Right ventricle myocardium superior (tissue), 1 donor: ENCODE measurements around the gene KLF16. TPM values are rescaled to one million over a fixed set of nuclear protein-coding genes. Genes with fewer than 3 reads are reported as not detected.
"Not testable (repeated sequence)": the region's sequence is repeated elsewhere in the genome, so short reads cannot be mapped to it uniquely, and the experiment has no call there.

Experiments used
- ATAC-seq: fragments of 200-7000 bp; cut with Tn5 transposase; one replicate; pipeline ENCODE4 v1.9.1; 2020; ENCODE audit warnings: mild to moderate bottlenecking; ENCODE audit not compliant: poor library complexity
- DNase-seq: peaks from one replicate; pipeline ENCODE4 v3.0.0-alpha.2; 2020
- intact Hi-C: fragments of 100-400 bp; cut with DNase I; formaldehyde crosslinking; loops from one replicate; pipeline ENCODE4 v1.11.2; 2022
- total RNA-seq: library from RNA; stranded (reverse); fragmentation: NEBNext Ultra II Directional; extraction: Animal tissue kit (Norgen Biotek cat#: 25700); gene quantifications from one replicate; pipeline ENCODE4 v1.2.1, GENCODE V29; 2021
- donor health status: DM: no; HTN: yes; CAD: no; lungs with severe emphysema.

Gene KLF16
- total RNA-seq, 1 donor from 2014 or later, result 6.2 TPM

DNA sequence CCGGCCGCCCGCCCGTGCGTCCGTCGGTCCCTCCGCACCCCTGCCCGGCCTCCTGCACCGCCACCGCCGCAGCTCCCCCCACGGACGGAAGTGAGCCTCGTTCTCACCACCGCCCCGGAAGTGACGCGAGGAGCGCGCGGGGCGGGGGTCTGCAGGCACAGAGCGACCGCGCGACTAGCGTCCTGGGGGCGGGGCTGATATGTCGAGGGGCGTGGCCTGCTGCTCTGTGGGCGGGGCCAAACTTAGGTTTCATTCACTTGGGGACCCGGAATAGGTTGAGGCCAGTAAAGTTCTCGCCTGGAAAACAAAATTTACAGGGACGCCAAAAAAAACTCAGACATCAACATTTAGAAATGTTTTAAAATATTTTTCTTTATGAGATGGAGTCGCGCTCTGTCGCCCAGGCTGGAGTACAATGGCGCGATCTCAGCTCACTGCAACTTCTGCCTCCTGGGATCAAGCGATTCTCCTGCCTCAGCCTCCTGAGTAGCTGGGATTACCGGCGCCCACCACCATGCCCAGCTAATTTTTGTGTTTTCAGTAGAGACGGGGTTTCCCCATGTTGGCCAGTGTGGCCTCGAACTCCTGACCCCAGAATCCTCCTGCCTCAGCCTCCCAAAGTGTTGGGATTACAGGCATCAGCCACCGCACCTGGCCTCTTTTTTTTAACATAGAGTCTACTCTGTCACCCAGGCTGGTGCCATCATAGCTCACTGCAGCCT, 22.2 kb upstream of the KLF16 start, which contains the start of gene ABHD17A:
Gene ABHD17A (minus strand): TSS at position 99 of the 722 bp plus-strand sequence. CDS start 3,930 bp downstream, outside the sequence.
- DNase-seq (peak; percentile 97), ATAC-seq (peak; percentile 97)
- intact Hi-C loops, result not testable (repeated sequence)

DNA sequence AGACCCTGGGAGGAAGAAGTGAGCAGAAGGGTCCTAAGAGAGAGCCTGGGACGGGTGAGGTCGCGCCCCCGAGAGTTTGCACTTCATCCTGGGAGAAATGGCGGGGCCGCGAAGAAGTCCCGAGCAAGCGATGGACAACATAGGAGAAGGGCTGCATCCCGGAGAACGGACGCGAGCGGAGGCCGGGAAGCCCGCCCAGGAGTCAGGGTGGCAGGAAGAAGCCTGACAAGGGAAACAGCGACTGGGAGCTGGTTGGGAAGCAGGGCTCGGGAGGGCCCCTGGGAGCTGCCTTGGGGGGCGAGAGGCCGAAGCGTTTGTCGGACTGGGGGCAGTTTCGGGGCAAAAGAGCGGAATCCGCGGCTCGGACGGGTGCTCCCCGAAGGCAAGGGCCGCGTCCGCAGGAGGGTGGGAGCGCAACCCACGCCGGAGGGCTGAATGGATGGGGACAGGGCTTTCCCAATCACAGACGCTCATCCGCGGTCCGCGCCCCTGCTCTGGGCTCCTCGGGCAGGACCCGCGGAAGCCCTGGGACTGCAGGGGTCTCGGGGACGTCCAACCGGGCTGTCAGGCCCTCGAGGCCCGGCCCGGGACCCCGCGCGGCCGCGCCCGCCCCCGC, 21.4 kb upstream of the KLF16 start:
- ATAC-seq, result no peak

DNA sequence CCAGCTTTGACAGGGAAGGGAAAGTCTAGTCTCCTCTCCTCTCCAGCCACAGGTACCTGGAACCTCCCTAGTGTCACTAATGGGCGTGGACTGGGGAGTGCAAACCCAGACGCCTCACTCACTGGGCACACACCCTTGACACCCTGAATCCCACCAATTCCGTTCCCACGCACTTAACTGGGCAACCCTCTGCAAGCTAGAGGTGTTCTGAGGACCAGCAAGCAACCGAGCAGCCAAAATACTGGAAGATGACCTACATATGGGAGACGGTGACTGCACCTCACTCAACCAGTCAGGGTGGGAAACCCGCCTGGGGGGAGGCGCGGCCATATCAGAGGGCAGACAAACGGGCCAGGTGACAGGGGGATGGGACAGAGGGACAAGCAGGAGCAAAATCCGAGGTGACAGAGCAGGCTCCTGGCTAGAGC, 20.9 kb upstream of the KLF16 start:
- intact Hi-C loops, result no loop called here
- DNase-seq, result no peak
- no peak for ATAC-seq

More for the DNA sequence above, 21.4 kb upstream of the KLF16 start:
- DNase-seq, result peak; percentile 59
- intact Hi-C loops, result no loop called here

DNA sequence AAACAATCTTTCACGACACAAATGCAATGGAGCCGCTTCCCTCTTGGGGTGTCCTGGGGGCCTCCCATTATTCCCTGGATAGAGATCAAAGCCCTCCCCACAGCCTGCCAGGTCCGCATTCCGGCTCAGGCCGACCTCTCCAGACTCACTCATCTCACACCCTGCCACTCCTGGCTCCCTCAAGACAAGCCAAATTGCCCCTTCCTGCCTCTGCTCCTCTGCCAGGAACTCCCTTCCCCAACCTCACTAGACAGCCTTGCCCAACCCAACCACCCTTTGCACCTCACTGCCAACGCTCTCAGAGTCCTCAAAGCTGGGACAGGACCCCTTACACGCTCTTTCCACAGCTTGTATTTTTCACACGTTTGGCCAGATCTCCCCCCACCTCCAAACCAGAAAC, 20.4 kb upstream of the KLF16 start:
- intact Hi-C loops, result no loop called here
- ATAC-seq, result no peak
- no peak for DNase-seq

DNA sequence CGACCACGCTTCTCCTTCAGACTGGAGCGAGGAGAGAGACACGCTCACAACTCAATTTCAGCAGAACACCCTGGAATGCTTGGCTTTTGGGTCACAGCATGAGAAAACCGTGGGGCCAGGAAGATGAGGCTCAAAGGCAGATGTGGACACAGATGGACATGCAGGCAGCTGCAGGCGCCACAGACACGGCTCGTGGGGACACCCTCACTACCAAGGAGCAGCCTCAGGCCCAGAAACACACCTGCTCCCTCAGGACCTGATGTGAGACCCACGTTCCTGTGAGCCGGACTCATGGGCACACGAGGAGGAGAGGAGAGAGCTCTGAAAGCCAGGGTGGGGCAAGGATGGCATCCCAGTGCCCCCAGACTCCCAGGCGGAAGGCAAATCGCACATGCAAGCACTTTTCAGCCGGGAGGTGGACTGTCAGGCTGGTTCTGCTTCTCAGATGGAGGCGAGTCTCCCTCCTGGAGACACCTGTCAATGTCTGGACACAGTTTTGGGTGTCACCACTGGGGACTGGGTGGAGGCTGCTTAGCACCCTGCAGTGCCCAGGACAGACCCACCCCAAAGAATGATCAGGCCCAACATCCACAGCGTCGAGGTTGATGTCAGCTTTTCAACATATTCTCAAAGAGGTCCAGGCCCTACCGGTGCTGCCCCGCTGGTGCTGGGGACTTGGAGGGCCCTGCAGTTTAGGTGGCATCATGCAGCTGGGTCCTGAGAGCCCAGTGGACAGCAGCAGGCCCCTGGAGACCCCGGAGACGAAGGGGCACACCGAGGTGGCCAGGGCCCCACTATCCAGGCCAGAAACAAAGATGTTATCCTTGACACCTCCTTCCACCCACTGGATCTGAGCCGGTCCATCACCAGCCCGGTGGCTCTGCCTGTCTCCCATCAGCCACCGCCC, 19.7 kb upstream of the KLF16 start:
- ATAC-seq (no peak), DNase-seq (no peak)
- intact Hi-C loops, result no loop called here

DNA sequence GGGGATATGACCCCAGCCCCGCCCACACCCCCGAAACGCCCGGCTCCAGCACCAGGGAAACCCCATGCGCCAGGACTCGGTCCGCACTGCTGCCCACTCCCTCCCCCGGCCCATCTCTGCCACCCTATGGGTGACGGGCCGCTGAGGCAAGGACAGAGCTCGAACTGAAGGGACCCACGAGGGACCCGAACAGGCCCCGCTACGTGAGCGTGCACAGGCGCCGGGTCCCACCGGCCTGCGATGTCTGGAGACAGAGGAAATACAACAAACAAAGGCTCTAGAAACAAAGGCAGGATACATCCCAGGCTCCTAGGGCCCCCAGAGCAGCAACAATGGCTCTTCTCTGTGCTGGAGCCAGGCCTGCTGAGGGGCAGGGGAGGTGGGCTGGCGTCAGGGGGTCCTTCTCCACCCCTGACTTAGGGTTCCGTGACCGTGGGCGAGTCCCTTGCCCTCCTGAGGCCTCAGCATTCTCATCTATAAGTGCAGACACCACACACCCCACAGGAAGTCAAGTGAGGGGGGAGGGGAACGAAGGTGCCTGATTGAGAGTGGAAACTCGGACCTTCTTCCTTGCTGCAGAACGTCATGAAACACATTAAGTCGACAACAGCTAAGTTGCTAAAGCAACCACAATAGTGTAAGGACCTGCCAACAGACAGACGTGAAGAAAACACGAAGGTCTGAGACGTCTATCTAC, 18.9 kb upstream of the KLF16 start:
- intact Hi-C loops, result no loop called here
- DNase-seq, result no peak
- ATAC-seq, result no peak

DNA sequence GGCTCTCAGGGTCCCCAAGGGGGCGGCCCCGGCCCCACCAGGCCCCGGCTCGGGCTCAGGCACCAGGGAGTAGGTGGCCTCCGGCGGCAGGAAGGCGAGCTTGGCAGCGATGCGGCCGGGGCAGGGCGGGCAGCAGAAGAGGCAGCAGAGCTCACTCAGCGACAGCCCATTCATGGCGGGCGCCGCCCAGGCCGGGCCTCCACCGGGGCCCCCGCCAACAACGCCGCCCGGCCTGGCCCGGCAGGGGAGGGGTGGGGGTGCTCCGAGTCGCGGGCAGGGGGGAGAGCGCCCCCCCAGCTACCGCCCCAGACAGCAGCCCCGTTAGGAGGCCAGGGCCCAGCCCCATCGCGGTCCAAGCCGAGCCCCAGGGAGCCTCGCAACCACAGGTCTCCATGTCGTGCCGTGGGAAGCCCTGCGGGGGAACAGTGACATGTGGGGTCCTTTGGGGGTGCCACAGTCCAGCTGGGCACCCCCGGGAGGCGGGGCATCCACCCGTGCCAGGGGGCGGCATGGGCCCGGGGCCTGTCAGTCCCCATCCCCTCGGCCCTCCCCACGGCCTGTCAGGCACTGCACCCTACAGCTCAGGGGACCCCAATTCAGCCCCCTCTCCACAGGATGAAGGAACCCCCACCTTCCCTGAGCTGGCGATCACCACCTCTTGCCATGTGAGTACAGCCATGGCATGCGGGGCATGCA, 18.2 kb upstream of the KLF16 start:
- DNase-seq, ATAC-seq: not testable (repeated sequence)

DNA sequence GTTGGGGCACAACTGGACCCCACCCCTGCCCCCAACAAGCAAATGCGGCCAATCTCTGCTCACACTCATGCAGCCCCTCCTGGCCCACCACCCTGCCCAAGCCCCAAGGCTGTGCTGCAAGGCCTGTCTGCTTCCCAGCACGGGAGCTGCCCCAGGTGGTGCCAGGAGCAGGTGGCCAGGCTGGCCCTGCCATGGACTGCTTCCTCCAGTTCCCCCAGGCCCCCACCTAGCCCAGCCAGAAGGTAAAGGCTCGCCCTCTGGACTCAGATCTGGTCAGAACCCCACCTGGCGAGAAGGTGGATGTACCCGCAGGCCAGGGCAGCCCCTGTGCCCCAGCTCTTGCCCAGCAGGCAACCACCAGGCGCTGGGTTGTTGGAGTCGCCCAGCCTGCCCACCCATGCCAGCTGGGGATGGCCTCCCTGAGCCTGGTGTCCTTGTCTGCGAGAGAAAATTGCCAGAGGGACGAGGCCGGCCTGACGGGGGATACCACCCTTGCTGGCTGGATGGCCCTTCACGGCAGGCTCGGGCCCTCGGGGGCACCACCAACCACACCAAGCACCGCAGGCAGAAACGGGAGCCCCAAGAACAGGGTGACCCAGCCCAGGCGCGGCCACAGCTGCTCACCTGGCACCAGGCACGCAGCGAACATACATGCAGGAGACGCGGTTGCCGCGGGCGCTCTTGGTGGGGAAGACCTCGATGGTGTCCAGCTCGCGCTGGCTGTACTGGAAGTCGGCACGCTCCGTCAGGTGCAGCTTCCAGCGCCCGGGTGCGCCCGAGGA, 17.4 kb upstream of the KLF16 start:
- ATAC-seq (no peak), DNase-seq (no peak)
- intact Hi-C loops, result no loop called here

More for the DNA sequence above, 18.2 kb upstream of the KLF16 start:
- intact Hi-C loops, result not testable (repeated sequence)

DNA sequence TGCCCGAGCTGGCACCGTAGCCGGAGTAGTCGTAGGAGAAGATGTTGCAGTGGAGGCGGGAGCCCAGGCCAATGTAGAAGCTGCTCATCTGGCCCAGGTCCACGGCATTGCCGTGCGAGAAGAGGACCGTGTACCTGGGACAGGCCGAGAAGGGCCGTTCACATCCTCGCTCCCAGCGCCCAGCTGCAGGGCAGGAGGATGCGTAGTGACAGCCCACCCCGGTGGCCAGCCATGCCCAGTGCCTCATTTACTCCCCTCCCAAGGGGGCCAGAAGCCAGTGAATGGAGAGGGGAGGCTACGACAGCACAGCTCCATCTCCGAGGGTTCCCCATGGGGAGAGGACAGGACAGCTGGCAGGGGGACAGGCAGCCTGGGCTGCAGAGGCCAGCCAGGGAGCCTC, 16.6 kb upstream of the KLF16 start:
- intact Hi-C loops, DNase-seq, ATAC-seq: not testable (repeated sequence)

DNA sequence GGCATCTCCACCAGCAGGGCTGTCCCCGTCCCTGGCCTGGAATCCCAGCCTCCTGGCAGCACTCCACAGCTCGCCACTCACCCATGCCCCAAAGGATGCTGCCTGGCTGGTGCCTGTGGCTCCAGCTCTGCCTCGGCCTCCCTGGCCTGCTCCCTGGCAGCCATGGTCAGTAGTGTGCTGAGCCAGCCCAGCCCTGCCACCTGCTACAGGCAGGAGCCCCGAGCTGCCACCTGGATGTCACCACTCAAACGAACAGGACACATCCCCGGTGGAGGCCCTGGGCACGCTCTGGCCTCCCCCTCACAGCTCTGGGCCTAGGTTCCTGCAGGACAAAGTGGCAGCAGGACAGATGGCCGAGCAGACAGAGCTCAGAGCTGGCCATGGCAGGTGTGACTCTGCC, 15.2 kb upstream of the KLF16 start:
- intact Hi-C loops, DNase-seq, ATAC-seq: not testable (repeated sequence)

DNA sequence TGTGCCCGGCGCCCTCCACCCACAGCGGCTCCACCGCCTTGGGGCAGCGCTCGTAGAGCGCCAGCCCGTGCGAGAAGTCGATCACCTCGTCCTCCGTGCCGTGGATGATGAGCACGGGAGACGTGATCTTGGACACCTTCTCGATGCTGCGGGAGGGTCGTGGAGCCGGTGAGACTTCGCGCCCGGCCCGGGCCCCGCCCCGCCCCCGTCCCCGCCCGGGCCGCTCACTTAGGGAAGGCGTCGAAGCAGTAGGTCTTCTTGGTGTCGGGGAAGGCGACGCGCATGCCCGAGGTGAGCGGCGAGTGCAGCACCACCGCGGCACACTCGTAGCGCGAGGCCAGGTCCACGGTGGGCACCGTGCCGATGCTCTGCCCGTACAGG, 13.9 kb upstream of the KLF16 start:
- ATAC-seq, intact Hi-C loops, DNase-seq: not testable (repeated sequence)

DNA sequence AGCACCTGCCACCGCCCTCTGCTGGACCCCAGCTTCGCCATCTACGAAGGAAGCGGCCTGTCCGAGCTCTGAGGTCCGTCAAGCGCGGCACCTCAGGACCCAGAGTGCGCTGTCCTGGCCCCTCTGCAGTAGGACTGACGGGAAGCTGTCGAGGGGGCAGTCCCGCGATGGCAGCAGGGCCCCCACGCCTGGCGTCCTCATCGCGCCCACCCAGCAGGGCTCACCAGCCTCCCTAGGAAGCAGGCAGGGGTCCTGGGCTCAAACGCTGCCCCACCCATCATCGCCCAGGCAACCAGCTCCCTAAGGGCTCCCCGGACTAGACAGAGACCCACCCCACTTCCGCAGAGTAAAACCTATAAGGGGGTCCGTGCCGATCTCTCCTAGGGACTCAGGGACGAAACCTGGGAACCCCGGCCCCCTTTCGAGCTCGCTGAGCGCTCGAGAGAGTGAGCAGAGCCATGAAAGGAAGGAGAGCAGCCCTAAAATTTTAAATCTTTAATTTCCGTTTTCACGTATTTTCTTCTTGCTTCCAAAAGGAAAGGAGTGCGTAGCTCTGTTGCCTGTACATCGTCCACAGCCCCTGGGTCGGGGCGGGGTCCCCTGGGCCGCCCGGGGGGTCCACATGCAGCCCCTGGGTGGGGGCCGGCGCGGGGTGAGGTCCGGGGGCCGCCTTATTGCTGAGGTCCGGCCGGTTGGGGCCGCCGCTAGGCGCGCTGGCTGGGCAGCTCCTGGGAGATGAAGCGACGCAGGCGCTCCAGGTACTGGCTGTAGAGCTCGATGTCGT, 13.3 kb upstream of the KLF16 start:
- intact Hi-C loops, DNase-seq: not testable (repeated sequence)
- ATAC-seq, result peak; percentile 0

DNA sequence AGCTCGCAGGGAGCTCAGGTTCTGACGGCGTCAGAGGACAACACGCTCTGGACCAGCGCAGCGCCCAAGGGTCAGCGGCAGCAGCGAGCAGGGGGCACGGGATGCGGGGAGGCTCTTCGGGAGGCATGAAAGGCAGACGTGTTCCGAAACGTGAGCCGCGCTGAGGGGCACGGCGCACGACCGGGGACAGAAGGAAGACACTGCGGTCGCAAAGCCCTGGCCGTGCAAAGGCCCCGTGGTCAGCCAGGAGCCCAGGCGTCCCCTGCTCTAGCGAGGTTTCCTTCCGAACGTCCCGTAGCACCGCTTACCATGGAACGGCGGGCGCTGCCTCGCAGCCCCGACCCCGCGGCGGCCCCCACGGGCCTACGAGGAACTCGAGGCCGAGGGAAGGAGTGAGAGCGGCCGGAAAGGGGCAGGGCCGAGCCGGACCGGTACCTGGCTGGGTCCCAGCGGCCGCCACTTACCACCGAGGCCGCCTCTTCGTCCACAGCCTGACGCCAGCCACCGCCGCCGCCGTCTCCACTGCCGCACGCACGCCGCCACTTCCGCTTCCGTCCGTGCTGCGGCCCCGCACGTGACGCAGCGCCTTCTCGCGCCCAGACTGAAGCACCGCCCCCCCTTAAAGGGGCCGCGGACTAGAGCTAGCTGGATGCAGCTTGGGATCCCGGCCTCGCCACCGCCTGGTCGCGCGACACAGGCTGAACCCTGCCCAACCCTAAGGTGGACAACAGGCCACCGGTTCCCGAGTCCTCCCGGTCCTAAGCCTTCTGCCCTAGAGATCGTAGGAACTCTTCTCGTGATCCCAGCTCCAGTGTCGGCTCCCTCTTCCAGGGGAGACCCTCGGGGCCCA, 12.5 kb upstream of the KLF16 start:
- intact Hi-C loops, result no loop called here
- peak; percentile 97 for DNase-seq
- peak; percentile 96 for ATAC-seq

DNA sequence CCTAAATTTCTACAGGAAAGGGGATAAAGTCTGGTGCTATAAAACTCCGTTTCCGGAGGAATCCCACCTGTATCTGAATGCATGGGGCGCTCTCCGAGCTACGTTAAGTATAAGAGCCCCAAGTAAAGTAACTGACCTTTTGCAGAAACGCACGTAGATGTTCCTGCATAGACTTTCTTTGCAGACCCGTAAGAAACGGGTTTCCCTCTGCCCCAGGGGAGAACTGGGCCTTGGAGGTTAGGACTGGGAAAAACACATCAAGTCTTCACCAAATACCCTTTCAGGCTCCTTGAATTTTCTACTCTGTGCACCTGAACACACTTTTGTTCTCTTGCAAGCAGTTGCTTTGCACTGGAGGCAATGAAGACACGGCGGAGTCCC, 11.9 kb upstream of the KLF16 start:
- ATAC-seq, DNase-seq, intact Hi-C loops: not testable (repeated sequence)

DNA sequence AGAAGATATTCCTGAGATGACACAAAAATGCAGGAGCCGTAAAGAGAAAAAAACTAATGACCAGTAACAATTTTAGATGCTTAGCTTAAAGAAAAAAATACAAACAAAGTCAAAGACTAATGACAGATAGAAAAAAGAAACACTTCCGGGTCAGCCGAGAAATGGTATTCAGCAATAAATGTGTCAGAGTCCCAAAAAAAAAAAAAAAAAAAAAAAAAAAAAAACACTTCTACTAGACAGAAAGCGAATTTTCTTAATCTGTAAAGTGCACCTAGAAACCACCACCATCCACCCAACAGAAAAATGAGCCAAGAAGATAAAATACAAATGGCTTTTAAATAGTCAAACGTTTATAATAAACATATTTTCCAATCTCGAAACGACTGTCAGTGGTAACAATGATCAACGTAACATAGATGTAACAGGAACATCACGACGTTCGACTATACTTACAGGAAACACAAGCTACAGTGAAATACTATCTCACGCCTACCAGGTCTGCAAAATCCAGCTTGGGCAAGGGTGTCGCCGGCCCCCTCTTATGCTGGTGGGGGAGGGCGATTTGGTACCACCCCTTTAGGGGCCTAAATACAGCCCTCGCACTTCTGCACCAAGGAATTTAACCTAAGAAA, 11.3 kb upstream of the KLF16 start:
- DNase-seq (no peak), ATAC-seq (no peak)
- intact Hi-C loops, result no loop called here
